K562 (cell line): ENCODE results near the gene SYNJ2. TPM values are rescaled to one million over a fixed set of nuclear protein-coding genes. Genes with fewer than 3 reads are reported as not detected.

Experiments
- CBX1 ChIP-seq: sonication (generic); IDR thresholded peaks from 2 replicates; pipeline ENCODE4 v1.6.1; 2016; ENCODE audit warnings: antibody characterized with exemption, low read depth, mild to moderate bottlenecking
- CCAR2 ChIP-seq: fragments of 200-400 bp; formaldehyde crosslinking; IDR thresholded peaks from 2 replicates; pipeline ENCODE4 v1.6.1; 2017; ENCODE audit warnings: mild to moderate bottlenecking, low read depth, low read length
- CEBPB ChIP-seq: fragments of 450-650 bp; IDR thresholded peaks from 2 replicates; pipeline ENCODE4 v1.6.1; 2016; ENCODE audit warnings: missing genetic modification characterization, missing compliant biosample characterization
- E2F3 ChIP-seq: fragments of 250-450 bp; sonication (Bioruptor Pico); IDR thresholded peaks from 2 replicates; pipeline ENCODE4 v1.4.0; 2020; ENCODE audit warnings: mild to moderate bottlenecking
- ELF4 ChIP-seq: fragments of 450-650 bp; formaldehyde crosslinking; IDR thresholded peaks from 2 replicates; pipeline ENCODE4 v1.4.0; 2022; ENCODE audit warnings: missing genetic modification characterization
- ETS1 ChIP-seq: conservative IDR thresholded peaks from 2 replicates; pipeline ENCODE4 v1.6.1; 2011; ENCODE audit warnings: low read depth, mild to moderate bottlenecking, low read length; ENCODE audit not compliant: control insufficient read depth
- HDAC2 ChIP-seq: fragments of 450-650 bp; IDR thresholded peaks from 2 replicates; pipeline ENCODE4 v1.6.1; 2016; ENCODE audit warnings: mild to moderate bottlenecking
- IRF1 ChIP-seq: sonication (generic); formaldehyde crosslinking; IDR thresholded peaks from 2 replicates; pipeline ENCODE4 v1.8.0; 2022; ENCODE audit warnings: missing genetic modification reagents, mild to moderate bottlenecking, borderline replicate concordance
- MTA3 ChIP-seq: fragments of 450-650 bp; formaldehyde crosslinking; IDR thresholded peaks from 2 replicates; pipeline ENCODE4 v1.6.1; 2017; ENCODE audit warnings: mild to moderate bottlenecking, borderline replicate concordance
- SAFB2 ChIP-seq: fragments of 200-400 bp; formaldehyde crosslinking; IDR thresholded peaks from 2 replicates; pipeline ENCODE4 v1.6.1; 2018; ENCODE audit warnings: borderline replicate concordance, low read length, low read depth, moderate library complexity; ENCODE audit not compliant: severe bottlenecking
- TSC22D4 ChIP-seq: fragments of 450-650 bp; IDR thresholded peaks from 2 replicates; pipeline ENCODE4 v1.6.1; 2016; ENCODE audit warnings: missing genetic modification characterization, missing biosample characterization, control low read depth
- USF2 ChIP-seq: sonication (generic); formaldehyde crosslinking; IDR thresholded peaks from 2 replicates; pipeline ENCODE4 v1.5.0; 2020; ENCODE audit warnings: missing genetic modification reagents
- ZNF282 ChIP-seq: sonication (generic); formaldehyde crosslinking; IDR thresholded peaks from 2 replicates; pipeline ENCODE4 v1.8.1; 2023; ENCODE audit warnings: missing genetic modification reagents
- ZNF395 ChIP-seq: fragments of 200-800 bp; sonication (Bioruptor generic); IDR thresholded peaks from 2 replicates; pipeline ENCODE4 v1.6.1; 2017; ENCODE audit warnings: missing genetic modification characterization, missing compliant biosample characterization
- ZZZ3 ChIP-seq: fragments of 450-650 bp; IDR thresholded peaks from 2 replicates; pipeline ENCODE4 v1.6.1; 2016; ENCODE audit warnings: antibody characterized with exemption, mild to moderate bottlenecking, moderate library complexity
- polyA plus RNA-seq, 8 experiments: library from polyadenylated mRNA; depleted of rRNA in 4 of 8; stranded (reverse) in 5 of 8; unstranded in 3 of 8; fragments of >200 nt; fragmentation: Nextera tagmentation in 2 of 8; fragmentation: Illumina TruSeq in 1 of 8; extraction: Ambion mirVana in 2 of 8; extraction: Trizol in 1 of 8; gene quantifications; 2 replicates each; pipeline versions ENCODE4 v1.2.1 to v1.2.3, GENCODE V29; 2011 to 2014; ENCODE audit warnings: inconsistent platforms in 1 of 8, missing spikeins in 1 of 8
- total RNA-seq, 7 experiments: library from RNA; depleted of rRNA in 6 of 7; stranded (reverse); fragments of >200 nt in 6 of 7; fragmentation: Illumina TruSeq in 2 of 7; extraction: Trizol in 2 of 7; gene quantifications; 2 replicates each; pipeline versions ENCODE4 v1.2.1 to v1.2.3, GENCODE V29; 2011 to 2021; ENCODE audit warnings: low replicate concordance in 1 of 7

SYNJ2 gene
- total and polyA plus RNA-seq, 9 of the 15 experiments (the other 6 are each of a cell fraction or from before 2014, with no cell fraction given), result 3.0 to 27.7 (median 17.8) TPM

- no peak for TF ChIP-seq CCAR2
- no peak for TF ChIP-seq IRF1
- no peak for TF ChIP-seq SAFB2
- TF ChIP-seq ETS1, result no peak
- no peak for TF ChIP-seq ZZZ3
- 0 out of 2 replicates have a peak, but pooled peaks have one; percentile 44 for TF ChIP-seq ZNF282
- no peak for TF ChIP-seq ZNF395 (CRISPR knock-in tag)
- no peak for TF ChIP-seq MTA3
- TF ChIP-seq ELF4 (CRISPR knock-in tag), result no peak
- TF ChIP-seq USF2 (CRISPR knock-in tag), result no peak
- TF ChIP-seq CEBPB, result no peak
- TF ChIP-seq TSC22D4, result no peak
- peak; percentile 67; the same call in 1 of the 2 replicates for TF ChIP-seq HDAC2
- peak; percentile 93; the same call in 1 of the 2 replicates for TF ChIP-seq CBX1
- no peak for TF ChIP-seq E2F3 (CRISPR knock-in tag)
Observed at GRCh38 chr6:158008864-158009113, 27.1 kb downstream of the SYNJ2 start (continued).
